DOHH2 (cell line): ENCODE data around the gene NAB2.

ENCODE experiments used
- H3F3A ChIP-seq: fragments of 200-600 bp; sonication (generic), shearing (Covaris generic); 2 replicates; pipeline ENCODE4 v1.6.0; 2016; ENCODE audit warnings: antibody characterized with exemption, mild to moderate bottlenecking; ENCODE audit not compliant: control insufficient read depth, insufficient read depth
- H3K27ac ChIP-seq: fragments of 200-600 bp; sonication (generic); 2 replicates; pipeline ENCODE4 v1.5.1; 2014; ENCODE audit warnings: low read depth, mild to moderate bottlenecking, low read length, moderate library complexity
- H3K27me3 ChIP-seq: fragments of 200-600 bp; sonication (generic); 2 replicates; pipeline ENCODE4 v1.6.1; 2014; ENCODE audit warnings: mild to moderate bottlenecking, low read length, mixed read lengths; ENCODE audit not compliant: control insufficient read depth
- H3K36me3 ChIP-seq: fragments of 200-600 bp; sonication (generic); 2 replicates; pipeline ENCODE4 v1.6.1; 2014; ENCODE audit warnings: mild to moderate bottlenecking, low read length, moderate library complexity, mixed read lengths; ENCODE audit not compliant: control insufficient read depth
- H3K4me1 ChIP-seq: fragments of 200-600 bp; sonication (generic); 2 replicates; pipeline ENCODE4 v1.6.1; 2014; ENCODE audit warnings: mild to moderate bottlenecking, low read length, mixed read lengths; ENCODE audit not compliant: control insufficient read depth
- H3K4me2 ChIP-seq: fragments of 200-600 bp; sonication (generic); 2 replicates; pipeline ENCODE4 v1.6.0; 2014; ENCODE audit warnings: mild to moderate bottlenecking, low read length, moderate library complexity
- H3K4me3 ChIP-seq: fragments of 200-600 bp; sonication (generic); 2 replicates; pipeline ENCODE4 v1.5.1; 2014; ENCODE audit warnings: mild to moderate bottlenecking, low read length, mixed read lengths
- H3K79me2 ChIP-seq: fragments of 200-600 bp; sonication (generic); 2 replicates; pipeline ENCODE4 v1.6.1; 2014; ENCODE audit warnings: mild to moderate bottlenecking, low read length, mixed read lengths; ENCODE audit not compliant: control insufficient read depth
- H3K9me2 ChIP-seq: fragments of 200-600 bp; sonication (generic); replicated peaks from 2 replicates; pipeline ENCODE4 v1.6.1; 2014; ENCODE audit warnings: mild to moderate bottlenecking, low read length, mixed read lengths; ENCODE audit not compliant: control insufficient read depth
- H3K9me3 ChIP-seq: fragments of 200-600 bp; sonication (generic); 2 replicates; pipeline ENCODE4 v1.6.1; 2014; ENCODE audit warnings: antibody characterized with exemption, low read length, mixed read lengths; ENCODE audit not compliant: control insufficient read depth, insufficient read depth
- H4K20me1 ChIP-seq: fragments of 200-600 bp; sonication (generic); 2 replicates; pipeline ENCODE4 v1.6.0; 2014; ENCODE audit warnings: low read depth, mild to moderate bottlenecking, antibody characterized with exemption, low read length, moderate library complexity; ENCODE audit not compliant: control insufficient read depth, insufficient read depth
- EZH2phosphoT487 ChIP-seq: fragments of 200-600 bp; sonication (generic); IDR thresholded peaks from 2 replicates; pipeline ENCODE4 v1.6.1; 2017; ENCODE audit warnings: borderline replicate concordance, mild to moderate bottlenecking, antibody characterized with exemption, low read length, moderate library complexity, mixed read lengths
- TF ChIP-seq, protein P1 (sequence below): fragments of 200-600 bp; sonication (generic); IDR thresholded peaks from one replicate; pipeline ENCODE4 v1.5.1; 2014; ENCODE audit warnings: antibody characterized with exemption, mild to moderate bottlenecking, low read depth, low read length; ENCODE audit not compliant: poor library complexity, severe bottlenecking

NAB2 gene

DNA sequence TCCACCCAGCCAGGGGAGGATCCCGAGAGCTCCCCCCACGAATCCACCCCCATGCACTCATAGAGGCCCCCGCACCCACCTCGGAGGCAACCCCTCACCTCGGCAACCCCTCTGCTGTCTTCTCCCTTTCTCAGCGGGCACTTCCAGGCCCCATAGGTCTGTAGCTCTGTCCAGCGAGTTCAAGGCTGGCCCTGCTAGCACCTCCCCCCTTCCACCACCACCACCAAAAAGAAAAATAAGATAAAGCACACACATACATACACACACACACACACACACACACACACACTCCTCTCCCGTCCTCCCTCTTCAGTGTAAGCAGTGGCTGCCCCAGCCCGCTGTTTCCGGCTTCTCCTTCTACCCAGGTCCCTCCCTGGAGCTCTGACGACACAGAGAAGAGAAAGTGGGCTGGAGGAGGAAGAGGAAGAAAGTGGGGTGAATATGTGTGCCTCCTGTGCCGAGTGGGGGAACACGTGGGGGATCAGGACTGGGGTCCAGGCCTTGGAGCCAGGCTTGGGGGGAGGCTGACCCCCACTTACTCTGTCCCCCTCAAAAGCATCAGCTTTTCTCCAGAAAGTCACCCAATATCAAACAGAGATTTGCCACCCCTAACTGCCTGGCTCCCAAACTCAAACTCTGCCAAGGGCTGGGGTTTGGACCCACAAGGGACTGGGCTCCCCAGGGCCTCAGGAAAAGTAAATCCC, 22.3 kb downstream of the NAB2 start, which contains the start of gene STAT6:
Gene STAT6 (minus strand): TSS at position 332 of the 704 bp plus-strand sequence. CDS start 3,084 bp downstream, outside the sequence.
- Histone ChIP-seq H3K27ac (peak within 1 kb of the TSS; percentile 90), H3K9me2 (no peaks in the 10 kb centered on the region), H4K20me1 (peaks cover 22% of the 10 kb centered on the region; the same call in 1 of the 2 replicates), H3F3A (no peaks in the 10 kb centered on the region), H3K4me3 (peak within 1 kb of the TSS; percentile 83), H3K27me3 (no peaks in the 10 kb centered on the region), H3K36me3 (peaks cover 45% of the 10 kb centered on the region), H3K4me2 (peak within 1 kb of the TSS; percentile 92), H3K9me3 (no peaks in the 10 kb centered on the region), H3K4me1 (peaks cover 42% of the 10 kb centered on the region), H3K79me2 (peaks cover 57% of the 10 kb centered on the region)
- TF ChIP-seq, protein P1, sequence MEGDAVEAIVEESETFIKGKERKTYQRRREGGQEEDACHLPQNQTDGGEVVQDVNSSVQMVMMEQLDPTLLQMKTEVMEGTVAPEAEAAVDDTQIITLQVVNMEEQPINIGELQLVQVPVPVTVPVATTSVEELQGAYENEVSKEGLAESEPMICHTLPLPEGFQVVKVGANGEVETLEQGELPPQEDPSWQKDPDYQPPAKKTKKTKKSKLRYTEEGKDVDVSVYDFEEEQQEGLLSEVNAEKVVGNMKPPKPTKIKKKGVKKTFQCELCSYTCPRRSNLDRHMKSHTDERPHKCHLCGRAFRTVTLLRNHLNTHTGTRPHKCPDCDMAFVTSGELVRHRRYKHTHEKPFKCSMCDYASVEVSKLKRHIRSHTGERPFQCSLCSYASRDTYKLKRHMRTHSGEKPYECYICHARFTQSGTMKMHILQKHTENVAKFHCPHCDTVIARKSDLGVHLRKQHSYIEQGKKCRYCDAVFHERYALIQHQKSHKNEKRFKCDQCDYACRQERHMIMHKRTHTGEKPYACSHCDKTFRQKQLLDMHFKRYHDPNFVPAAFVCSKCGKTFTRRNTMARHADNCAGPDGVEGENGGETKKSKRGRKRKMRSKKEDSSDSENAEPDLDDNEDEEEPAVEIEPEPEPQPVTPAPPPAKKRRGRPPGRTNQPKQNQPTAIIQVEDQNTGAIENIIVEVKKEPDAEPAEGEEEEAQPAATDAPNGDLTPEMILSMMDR: peak; percentile 26
- no peak for TF ChIP-seq EZH2phosphoT487

DNA sequence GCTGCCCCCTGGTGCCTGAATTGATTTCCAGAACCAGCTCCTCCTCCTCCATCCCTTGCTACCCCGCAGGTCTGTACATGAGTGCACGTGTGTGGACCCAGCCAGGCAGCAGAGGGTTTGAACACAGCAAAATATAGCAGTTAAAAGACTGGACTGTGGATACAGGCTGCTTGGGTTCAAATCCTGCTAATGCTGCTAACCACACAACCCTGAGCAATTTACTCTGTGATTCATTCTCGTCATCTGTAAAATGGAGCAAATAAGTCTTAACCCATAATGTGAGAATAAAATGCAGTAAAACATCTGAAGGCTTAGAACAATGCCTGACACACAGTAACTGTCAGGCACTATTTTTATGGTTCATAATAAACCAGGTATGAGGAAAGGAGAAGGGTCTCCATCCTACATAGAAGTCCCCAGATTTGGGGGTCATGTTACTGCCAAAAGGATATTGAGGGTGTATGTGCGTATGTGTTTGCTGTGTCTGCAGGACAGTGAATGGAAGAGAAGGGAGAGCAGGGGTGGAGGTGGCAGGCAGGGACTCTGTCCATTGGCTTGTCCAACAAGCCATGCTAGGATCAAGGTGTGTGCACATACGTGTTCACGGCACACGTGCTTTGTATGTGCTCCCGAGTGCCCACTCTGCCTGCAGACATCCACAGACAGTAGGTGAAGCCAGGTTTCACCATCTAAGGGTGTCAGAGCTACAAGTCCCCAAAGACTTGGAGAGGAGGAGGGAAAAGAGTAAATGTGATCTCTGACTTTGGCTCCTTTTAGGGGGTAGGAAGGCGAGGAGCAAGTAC, 23.8 kb downstream of the NAB2 start:
- Histone ChIP-seq H3K9me3 (no peaks in the 10 kb centered on the region), H3K9me2 (no peaks in the 10 kb centered on the region), H3K4me1 (peaks cover 39% of the 10 kb centered on the region), H3K36me3 (peaks cover 30% of the 10 kb centered on the region), H3K27me3 (no peaks in the 10 kb centered on the region), H3K4me2 (peak overlapping the region; percentile 92), H3F3A (no peaks in the 10 kb centered on the region), H4K20me1 (peaks cover 18% of the 10 kb centered on the region; the same call in 1 of the 2 replicates), H3K4me3 (peak overlapping the region; percentile 83), H3K27ac (peak overlapping the region; percentile 90; the same call in 1 of the 2 replicates), H3K79me2 (peaks cover 43% of the 10 kb centered on the region)
- TF ChIP-seq, protein P1: peak; percentile 92
- no peak for TF ChIP-seq EZH2phosphoT487

DNA sequence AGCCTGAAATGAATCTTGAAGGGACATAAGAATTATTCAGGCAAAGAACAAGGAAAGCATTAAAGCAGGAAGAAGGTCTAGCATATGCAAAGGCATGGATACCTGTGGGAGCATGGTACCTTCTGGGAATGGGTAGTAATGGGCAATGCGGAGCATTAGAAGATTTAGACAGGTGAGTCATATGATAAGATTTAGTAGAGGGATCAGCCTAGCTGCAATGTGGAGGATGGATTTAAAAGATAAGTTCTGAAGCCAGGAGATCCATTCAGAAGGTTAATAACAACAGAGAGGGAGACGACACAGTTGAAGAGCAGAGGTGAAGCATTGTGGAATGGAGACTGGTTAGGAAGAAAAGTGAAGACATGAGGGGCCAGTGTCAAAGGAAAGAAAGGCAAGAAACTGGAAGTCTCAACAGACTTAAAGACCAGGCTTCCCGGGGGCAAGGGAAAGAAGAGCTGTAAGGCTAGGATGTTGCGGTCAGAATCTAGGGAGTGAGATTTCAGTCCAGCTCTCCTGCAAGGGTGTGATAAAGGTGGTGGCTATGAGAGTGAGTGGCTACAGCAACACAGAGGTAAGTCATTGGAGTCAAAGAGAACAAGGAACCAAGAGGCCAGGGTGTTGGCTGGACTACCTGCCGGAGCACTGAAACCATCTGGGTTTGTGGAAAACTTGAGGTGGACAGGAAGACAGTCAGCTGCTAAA, 27.8 kb downstream of the NAB2 start:
- Histone ChIP-seq H3K4me3 (no peak overlapping the region), H3K9me3 (no peaks in the 10 kb centered on the region), H3K36me3 (no peaks in the 10 kb centered on the region), H3K9me2 (no peaks in the 10 kb centered on the region), H3F3A (no peaks in the 10 kb centered on the region), H3K79me2 (peaks cover 3% of the 10 kb centered on the region), H4K20me1 (no peaks in the 10 kb centered on the region), H3K4me1 (peaks cover 28% of the 10 kb centered on the region), H3K27me3 (no peaks in the 10 kb centered on the region), H3K4me2 (no peak overlapping the region), H3K27ac (no peak overlapping the region)
- TF ChIP-seq EZH2phosphoT487: no peak
- TF ChIP-seq, protein P1: no peak
